Type B pancreatic cell (in vitro differentiated cells): ENCODE results near the gene G6PC3. TPM values are rescaled to one million over a fixed set of nuclear protein-coding genes. Genes with fewer than 3 reads are reported as not detected.
A peak's percentile ranks its signal among the peaks of the same experiment; 100 is the strongest.

Experiments
- DNase-seq: peaks from one replicate; pipeline ENCODE4 v3.0.0; 2021; ENCODE audit warnings: mixed read lengths; ENCODE audit not compliant: unreplicated experiment; ENCODE audit errors: extremely low spot score
- H3K27ac Mint-ChIP-seq: 2 replicates; pipeline ENCODE4 v1.8.0; 2021; ENCODE audit warnings: mild to moderate bottlenecking, mixed read lengths
- H3K27me3 Mint-ChIP-seq: 2 replicates; pipeline ENCODE4 v1.8.0; 2021; ENCODE audit warnings: mixed read lengths
- H3K36me3 Mint-ChIP-seq: 2 replicates; pipeline ENCODE4 v1.8.0; 2021; ENCODE audit warnings: mixed read lengths
- H3K4me1 Mint-ChIP-seq: one replicate; pipeline ENCODE4 v1.8.0; 2021; ENCODE audit warnings: mixed read lengths; ENCODE audit not compliant: unreplicated experiment
- H3K4me3 Mint-ChIP-seq: 2 replicates; pipeline ENCODE4 v1.8.0; 2021; ENCODE audit warnings: mild to moderate bottlenecking, mixed read lengths
- H3K9me3 Mint-ChIP-seq: 2 replicates; pipeline ENCODE4 v1.8.0; 2021; ENCODE audit warnings: mixed read lengths
- total RNA-seq: library from RNA; stranded (reverse); gene quantifications from 2 replicates; pipeline ENCODE4 v1.2.1, GENCODE V29; 2021; ENCODE audit warnings: low replicate concordance
- TF ChIP-seq, protein P1 (sequence below): fragments of 200-600 bp; sonication (generic); conservative IDR thresholded peaks from 2 replicates; pipeline ENCODE4 v1.5.0; 2021; ENCODE audit warnings: antibody characterized with exemption, mild to moderate bottlenecking

Gene G6PC3
- total RNA-seq, 1 donor from 2014 or later = 63.7 TPM

- peak overlapping the region; percentile 95 for H3K27ac Mint-ChIP-seq
- H3K9me3 Mint-ChIP-seq = no peaks in the 10 kb centered on the region
- H3K4me3 Mint-ChIP-seq = peak overlapping the region; percentile 97
- TF ChIP-seq, protein P1, sequence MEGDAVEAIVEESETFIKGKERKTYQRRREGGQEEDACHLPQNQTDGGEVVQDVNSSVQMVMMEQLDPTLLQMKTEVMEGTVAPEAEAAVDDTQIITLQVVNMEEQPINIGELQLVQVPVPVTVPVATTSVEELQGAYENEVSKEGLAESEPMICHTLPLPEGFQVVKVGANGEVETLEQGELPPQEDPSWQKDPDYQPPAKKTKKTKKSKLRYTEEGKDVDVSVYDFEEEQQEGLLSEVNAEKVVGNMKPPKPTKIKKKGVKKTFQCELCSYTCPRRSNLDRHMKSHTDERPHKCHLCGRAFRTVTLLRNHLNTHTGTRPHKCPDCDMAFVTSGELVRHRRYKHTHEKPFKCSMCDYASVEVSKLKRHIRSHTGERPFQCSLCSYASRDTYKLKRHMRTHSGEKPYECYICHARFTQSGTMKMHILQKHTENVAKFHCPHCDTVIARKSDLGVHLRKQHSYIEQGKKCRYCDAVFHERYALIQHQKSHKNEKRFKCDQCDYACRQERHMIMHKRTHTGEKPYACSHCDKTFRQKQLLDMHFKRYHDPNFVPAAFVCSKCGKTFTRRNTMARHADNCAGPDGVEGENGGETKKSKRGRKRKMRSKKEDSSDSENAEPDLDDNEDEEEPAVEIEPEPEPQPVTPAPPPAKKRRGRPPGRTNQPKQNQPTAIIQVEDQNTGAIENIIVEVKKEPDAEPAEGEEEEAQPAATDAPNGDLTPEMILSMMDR = no peak
- peaks cover 19% of the 10 kb centered on the region for H3K4me1 Mint-ChIP-seq
- H3K36me3 Mint-ChIP-seq = peaks cover 8% of the 10 kb centered on the region
- no peaks in the 10 kb centered on the region for H3K27me3 Mint-ChIP-seq
- no peak for DNase-seq
These were observed 624 bp downstream of the G6PC3 start for GRCh38 chr17:44071198-44071520.

GRCh38 chr17:44071772-44072171, 1.2 kb downstream of the G6PC3 start:
- no peaks in the 10 kb centered on the region for H3K9me3 Mint-ChIP-seq
- TF ChIP-seq, protein P1 = no peak
- H3K36me3 Mint-ChIP-seq = peaks cover 8% of the 10 kb centered on the region
- H3K27ac Mint-ChIP-seq = peak overlapping the region; percentile 95
- DNase-seq = no peak
- peaks cover 15% of the 10 kb centered on the region for H3K4me1 Mint-ChIP-seq
- H3K27me3 Mint-ChIP-seq = no peaks in the 10 kb centered on the region
- peak overlapping the region; percentile 97 for H3K4me3 Mint-ChIP-seq

- Mint-ChIP-seq H3K36me3 (peaks cover 8% of the 10 kb centered on the region), H3K4me1 (peaks cover 11% of the 10 kb centered on the region), H3K27ac (peak overlapping the region; percentile 50), H3K27me3 (no peaks in the 10 kb centered on the region), H3K4me3 (no peak overlapping the region), H3K9me3 (no peaks in the 10 kb centered on the region)
- DNase-seq = no peak
- TF ChIP-seq, protein P1 = no peak
These were observed 3.8 kb downstream of the G6PC3 start for GRCh38 chr17:44074231-44074910.

GRCh38 chr17:44074911-44075285, 4.4 kb downstream of the G6PC3 start:
- Mint-ChIP-seq H3K4me1 (peaks cover 12% of the 10 kb centered on the region), H3K9me3 (no peaks in the 10 kb centered on the region), H3K4me3 (no peak overlapping the region), H3K36me3 (peaks cover 10% of the 10 kb centered on the region), H3K27me3 (no peaks in the 10 kb centered on the region), H3K27ac (no peak overlapping the region)
- DNase-seq = no peak
- TF ChIP-seq, protein P1 = no peak

GRCh38 chr17:44075598-44076293, 5.2 kb downstream of the G6PC3 start:
- peak overlapping the region; percentile 18 for H3K27ac Mint-ChIP-seq
- peaks cover 12% of the 10 kb centered on the region for H3K36me3 Mint-ChIP-seq
- no peak overlapping the region for H3K4me3 Mint-ChIP-seq
- no peak for DNase-seq
- TF ChIP-seq, protein P1 = no peak
- H3K27me3 Mint-ChIP-seq = no peaks in the 10 kb centered on the region
- peaks cover 9% of the 10 kb centered on the region for H3K4me1 Mint-ChIP-seq
- no peaks in the 10 kb centered on the region for H3K9me3 Mint-ChIP-seq
